Activated CD4-positive, alpha-beta T cell treated with anti-CD3 and anti-CD28 coated beads, Interleukin-2, amount 50 U/mL, for 24 hours (primary cell): ENCODE results near the gene MAP3K14.

Experiments
- DNase-seq, 2 donors: peaks; one replicate each; pipeline ENCODE4 v3.0.0-alpha.2; 2020; ENCODE audit warnings: low read depth in 1 of 2, low spot score in 1 of 2

The MAP3K14 gene

GRCh38 chr17:45317111-45317928, 500 bp upstream of the MAP3K14 start:
- DNase-seq = peak; percentile 98 to 100

- no peak for DNase-seq
Observed at GRCh38 chr17:45315648-45316433, 979 bp downstream of the MAP3K14 start.

DNA sequence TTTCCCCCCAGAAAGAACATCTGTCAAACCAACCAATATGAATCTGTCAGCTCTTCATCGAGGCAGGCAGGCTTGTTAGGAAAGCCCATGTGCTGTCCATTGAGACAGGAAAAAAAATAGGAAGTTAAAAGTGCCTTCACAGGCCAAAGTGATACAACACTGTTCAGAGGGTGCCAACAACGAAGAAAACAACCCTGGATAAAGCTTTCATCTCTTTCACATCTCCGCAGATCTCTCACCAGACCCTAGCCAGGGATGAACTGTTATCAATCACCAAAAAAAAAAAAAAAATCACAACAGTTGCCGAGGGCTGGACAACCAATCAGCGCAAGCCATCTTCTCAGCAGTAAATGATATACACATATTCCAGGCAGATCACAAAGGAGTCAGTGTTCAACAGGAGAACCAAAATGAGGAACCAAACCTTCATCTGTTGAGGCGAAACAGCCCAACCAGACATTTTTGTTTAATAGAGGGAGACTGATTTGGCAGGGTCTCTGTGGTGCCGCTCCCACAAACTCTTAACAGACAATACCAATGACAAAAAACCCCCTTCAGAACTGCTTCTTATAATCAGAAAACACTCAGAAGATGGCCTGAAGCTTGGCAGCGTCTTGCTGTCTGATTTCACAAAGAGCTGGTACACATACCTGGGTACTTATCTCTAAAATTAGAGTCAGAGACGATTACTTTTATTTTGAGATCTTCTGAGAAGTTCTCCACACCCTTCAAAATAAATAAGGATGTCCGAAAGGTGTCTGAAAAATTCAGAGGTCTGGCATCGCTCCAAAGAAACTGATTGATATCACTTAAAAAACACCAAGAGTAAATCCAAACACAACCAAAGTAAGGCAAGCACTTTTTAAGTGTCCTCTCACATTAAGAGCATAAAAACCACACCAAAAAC, 1.8 kb downstream of the MAP3K14 start:
- DNase-seq = no peak

DNA sequence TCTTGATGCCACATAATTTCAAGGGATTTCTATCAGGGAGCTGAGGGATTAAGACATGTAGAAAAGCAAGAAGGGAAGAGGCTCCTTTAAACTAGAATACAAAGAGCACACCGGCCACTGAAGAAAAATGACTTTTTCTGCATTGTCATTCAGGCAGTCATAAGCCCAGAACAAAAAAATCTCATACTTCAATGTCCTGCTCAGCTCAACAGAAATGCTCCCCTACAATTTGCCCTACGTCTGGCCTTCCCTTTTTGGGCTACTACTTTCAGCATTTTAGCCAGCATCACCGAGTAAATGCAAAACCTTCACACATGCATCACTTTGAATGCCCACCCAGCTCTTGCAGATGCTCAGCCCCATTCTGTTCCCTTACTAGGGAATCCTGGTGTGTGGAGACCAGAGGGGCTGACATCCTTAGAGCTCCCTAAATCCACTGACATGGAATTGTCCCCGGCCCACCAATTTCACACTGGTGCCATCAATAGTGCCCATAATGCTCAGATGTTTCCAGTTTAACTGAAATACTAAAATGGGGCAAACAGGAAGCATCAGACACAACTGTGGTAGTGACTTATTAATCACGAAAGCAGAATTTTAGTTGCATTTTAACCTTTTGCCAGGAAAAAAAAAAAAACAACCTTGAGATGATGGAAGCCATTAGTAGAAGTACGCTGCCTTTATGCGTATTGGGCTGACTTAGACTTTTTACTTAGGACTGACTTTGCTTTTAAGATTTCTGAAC, 2.7 kb downstream of the MAP3K14 start:
- no peak for DNase-seq

- no peak for DNase-seq
Observed at GRCh38 chr17:45313421-45313771, 3.4 kb downstream of the MAP3K14 start.

GRCh38 chr17:45312477-45313420, 4.1 kb downstream of the MAP3K14 start:
- DNase-seq = no peak

DNA sequence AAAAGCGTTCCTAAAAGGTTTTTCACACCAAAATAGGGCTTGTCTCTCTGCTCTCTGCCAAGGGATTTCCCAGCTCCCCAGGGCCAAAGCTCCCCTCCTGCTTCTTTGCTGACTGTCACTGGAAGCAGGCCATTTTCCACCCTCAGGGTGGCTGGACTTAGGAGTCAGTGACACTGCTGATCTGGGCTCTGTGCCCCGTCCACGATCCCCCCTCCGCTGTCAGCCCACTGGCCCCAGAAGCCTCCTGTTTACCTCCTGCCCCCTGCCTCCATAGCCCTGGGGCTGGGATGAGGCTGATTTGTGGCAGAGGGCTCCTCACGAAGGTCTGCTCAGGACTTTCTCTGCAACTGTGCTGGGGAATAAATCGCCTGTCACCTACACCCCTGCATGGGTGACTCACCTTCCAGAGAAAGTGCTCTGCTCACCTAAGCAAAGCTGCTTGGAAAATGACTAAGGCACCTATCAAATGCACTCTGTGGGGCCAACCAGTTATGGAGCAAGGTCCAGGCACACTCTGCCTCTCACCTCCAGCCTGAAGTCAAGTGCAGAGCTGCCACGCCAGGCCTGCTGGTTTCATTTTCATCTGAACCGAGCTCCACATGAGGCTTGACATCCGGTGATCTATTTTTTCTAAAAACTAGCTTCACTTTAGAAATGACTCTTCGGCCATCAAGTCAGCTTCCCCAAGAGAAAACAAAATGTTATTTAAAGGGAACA, 4.9 kb downstream of the MAP3K14 start:
- DNase-seq = peak; percentile 62 to 86

DNA sequence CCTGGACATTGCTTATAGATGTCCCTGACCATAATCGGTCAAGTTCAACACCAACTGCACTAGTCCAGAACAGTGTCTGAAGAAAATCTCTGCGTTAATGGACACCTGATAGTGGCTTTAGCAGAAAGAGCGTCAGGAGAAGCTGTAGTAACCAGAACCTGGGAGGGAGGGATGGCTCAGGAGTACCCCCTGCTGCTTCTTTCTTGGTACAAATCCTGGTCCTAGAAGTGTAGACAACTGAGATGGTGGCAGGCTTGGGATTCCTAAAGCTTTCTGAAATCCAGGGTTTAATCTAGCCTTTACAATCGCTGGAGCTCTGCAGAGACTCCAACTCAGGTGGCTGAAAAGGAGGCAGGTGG, 5.4 kb downstream of the MAP3K14 start:
- DNase-seq = no peak

DNA sequence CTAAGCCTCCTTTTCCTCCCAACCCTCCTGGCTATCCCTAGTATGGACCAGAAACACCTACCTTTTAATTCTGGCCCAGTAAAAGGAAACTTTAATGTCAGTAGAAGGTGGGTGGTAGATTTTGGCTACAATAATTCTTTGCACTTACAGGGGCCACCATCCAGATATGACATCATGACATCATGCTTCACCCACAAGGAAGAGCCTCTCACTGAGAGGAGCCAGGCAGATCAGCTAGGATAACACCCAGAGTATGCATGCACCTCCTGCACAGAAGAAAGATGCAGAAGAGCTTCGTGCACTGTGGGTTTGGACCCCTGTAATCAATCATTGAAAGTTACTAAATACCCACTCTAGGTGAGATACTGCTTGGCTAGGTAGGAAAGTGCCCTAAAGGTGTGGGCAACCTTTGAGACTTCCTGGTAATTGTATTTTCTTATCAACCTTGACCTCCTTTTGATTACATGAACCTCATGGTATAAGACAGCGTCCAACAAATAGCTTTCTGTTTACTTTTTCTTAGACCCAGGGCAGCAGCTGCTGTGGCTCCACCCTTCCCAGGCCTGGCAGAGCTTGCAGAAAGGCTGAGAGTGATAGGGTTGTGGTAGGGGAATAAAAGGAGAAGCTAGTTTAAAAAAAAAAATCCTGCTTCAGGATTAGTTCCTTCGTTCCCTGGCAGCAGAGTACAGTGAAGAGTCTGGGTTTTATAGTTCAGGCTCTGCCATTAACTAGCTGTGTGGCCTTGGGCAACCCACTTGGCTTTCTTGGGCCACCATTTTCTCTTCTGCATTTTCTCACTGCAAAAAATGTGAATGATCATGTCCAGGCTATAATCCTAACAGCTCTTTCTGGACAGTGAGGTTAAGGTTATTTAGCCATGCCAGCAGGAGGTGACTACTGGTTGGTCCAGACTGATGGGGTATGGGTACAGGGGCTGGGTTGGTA, 6.2 kb downstream of the MAP3K14 start:
- no peak for DNase-seq

DNA sequence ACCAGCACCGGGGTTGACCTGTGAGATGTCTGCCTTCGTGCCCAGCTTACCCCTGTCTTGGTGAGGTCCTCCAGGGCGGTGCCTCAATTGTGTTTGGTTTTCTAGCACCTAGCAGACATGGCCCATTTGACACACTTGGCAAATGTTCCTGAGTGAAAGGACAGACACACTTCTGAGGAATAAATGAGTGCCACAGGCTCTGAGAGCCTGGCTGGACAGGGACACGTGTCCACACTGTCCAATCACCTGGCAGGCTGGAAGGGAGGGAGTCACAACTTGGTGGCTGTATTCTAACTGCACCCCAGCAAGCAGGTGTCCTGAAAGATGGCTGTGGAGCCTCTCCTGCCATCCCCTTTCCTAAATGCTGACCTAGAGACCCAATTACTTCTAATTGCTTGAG, 7.4 kb downstream of the MAP3K14 start:
- no peak for DNase-seq

GRCh38 chr17:45308840-45309239, 8.0 kb downstream of the MAP3K14 start:
- DNase-seq = no peak

- DNase-seq = no peak
Observed at GRCh38 chr17:45308016-45308365, 8.8 kb downstream of the MAP3K14 start.

GRCh38 chr17:45307290-45308015, 9.4 kb downstream of the MAP3K14 start:
- DNase-seq = peak in 1 of 2 donors; percentile 71

DNA sequence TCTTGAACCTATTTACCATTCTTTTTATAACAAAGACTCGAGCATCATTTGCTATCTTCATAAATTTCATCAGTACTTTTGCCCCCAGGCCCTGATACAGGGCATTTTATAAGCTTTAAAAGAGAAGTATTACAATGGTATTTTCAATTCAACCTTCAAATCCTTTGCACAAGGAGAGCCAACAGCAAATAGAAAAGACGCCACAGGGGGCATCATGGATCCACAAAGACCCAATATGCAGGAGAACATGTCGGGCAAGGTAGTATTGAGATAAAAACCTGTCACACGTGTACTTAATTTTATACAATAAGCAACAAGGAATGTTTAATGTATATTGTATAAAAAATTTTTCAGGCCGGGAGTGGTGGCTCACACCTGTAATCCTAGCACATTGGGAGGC, 10.2 kb downstream of the MAP3K14 start:
- no peak for DNase-seq

- no peak for DNase-seq
Observed at GRCh38 chr17:45306094-45306493, 10.7 kb downstream of the MAP3K14 start.

- no peak for DNase-seq
Observed at GRCh38 chr17:45305530-45306087, 11.2 kb downstream of the MAP3K14 start.

DNA sequence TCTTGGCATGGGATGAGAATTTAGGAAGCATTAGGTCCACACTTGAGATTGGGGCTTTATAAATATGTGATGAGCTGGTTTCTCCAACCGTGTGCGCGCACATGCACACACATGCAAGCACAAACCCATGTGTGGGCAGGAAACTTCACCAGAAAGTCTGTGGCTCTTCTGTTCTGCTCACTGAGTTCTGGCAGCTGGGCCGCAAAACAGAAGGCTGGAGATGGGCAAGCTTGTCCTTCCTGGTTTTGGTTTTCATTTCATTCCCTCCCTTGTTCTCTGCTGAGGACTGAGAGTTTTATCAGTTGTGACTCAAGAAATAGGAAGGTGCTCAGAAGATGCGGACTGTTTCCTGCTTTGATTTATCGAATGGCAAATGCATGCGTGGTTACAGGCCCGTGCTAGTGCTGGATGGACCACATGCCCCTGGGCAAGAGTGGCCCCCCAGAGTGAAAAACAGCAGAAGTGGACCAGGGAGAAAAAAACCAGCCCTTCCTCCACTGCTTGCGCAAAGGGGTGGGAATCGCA, 14.1 kb downstream of the MAP3K14 start:
- no peak for DNase-seq
